ENCODE data around the gene FMN2. TPM values are rescaled to one million over a fixed set of nuclear protein-coding genes. Genes with fewer than 3 reads are reported as not detected.
"Not testable (repeated sequence)": the region's sequence is repeated elsewhere in the genome, so short reads cannot be mapped to it uniquely, and the experiment has no call there.

Gene FMN2
- total RNA-seq, 1 donor from 2014 or later = not detected

- intact Hi-C loops (cut with micrococcal nuclease) = no loop called here
Observed at GRCh38 chr1:240308096-240308495, 216.4 kb downstream of the FMN2 start.

- intact Hi-C loops (cut with micrococcal nuclease) = no loop called here
Observed at GRCh38 chr1:240309769-240310168, 218.1 kb downstream of the FMN2 start.

- intact Hi-C loops (cut with micrococcal nuclease) = no loop called here
Observed at GRCh38 chr1:240310226-240310925, 218.7 kb downstream of the FMN2 start.

DNA sequence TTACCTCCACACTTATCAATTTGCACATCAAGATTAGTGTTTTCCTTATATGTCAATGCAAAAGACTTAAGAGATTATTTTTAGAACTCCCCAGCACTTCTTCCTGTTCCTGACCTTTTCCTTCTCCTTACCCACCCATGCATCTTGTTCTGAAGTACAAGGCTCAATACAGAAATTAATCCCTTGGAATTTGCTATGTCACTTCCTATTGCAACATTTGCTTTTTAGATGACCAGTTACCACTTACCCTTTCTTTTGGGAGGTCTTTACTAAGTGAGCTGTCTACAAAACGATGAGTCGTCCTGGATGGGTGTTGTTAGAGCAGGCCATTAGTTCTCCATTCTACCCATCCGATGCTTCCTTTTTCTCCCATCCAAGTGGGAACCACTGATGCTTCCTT is 221.2 kb downstream of the FMN2 start:
- intact Hi-C loops (cut with micrococcal nuclease) = no loop called here

- intact Hi-C loops (cut with micrococcal nuclease) = no loop called here
Observed at GRCh38 chr1:240314845-240315801, 223.4 kb downstream of the FMN2 start.

- intact Hi-C loops (cut with micrococcal nuclease) = no loop called here
Observed at GRCh38 chr1:240319998-240320397, 228.3 kb downstream of the FMN2 start.

DNA sequence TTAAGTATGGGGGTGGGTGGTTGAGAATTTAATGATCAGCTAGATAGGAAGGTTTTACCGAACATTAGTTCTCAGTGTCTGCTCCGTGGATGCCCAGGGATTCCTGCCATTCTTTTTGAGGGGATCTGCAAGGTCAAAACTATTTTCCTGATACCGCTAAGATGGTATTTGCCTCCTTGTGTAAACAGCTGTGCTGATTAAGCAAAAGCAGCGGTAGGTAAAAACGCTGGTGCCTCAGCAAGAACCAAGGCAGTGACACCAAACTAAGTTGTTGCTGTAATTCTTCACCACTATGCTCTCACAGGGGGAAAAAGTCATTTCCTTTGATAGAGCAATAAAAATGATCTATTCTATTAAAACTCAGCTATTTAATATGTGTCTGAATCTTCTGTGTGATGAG is 229.0 kb downstream of the FMN2 start:
- intact Hi-C loops (cut with micrococcal nuclease) = no loop called here

DNA sequence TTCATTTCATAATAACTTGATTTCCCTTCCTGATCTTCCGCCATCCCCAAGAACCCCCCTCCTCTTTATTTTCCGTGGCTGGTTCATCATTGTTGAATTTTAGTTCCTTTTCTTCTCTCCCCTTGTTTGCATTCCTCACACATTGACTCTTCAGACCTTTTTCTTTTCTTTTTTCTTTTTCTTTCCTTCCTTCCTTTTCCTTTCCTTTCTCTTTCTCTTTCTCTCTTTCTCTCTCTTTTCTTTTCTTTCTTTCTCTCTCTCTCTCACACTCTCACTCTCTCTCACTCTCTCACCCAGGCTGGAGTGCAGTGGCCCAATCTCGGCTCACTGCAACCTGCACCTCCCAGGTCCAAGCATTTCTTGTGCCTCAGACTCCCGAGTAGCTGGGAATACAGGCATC is 231.3 kb downstream of the FMN2 start:
- intact Hi-C loops (cut with micrococcal nuclease) = no loop called here

DNA sequence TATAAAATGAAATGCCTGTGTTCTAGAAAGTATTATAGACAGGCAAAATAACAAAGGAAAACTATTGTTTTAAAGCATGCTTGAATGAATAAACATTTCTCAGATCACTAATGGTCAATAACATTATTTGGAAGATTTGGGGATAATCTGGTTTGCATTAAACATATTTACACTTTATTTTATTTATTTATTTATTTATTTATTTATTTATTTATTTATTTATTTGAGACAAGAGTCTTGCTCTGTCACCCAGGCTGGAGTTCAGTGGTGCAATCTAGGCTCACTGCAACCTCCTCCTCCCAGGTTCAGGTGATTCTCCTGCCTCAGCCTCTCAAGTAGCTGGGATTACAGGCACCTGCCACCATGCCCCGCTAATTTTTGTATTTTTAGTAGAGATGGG is 236.7 kb downstream of the FMN2 start:
- intact Hi-C loops (cut with micrococcal nuclease) = not testable (repeated sequence)

DNA sequence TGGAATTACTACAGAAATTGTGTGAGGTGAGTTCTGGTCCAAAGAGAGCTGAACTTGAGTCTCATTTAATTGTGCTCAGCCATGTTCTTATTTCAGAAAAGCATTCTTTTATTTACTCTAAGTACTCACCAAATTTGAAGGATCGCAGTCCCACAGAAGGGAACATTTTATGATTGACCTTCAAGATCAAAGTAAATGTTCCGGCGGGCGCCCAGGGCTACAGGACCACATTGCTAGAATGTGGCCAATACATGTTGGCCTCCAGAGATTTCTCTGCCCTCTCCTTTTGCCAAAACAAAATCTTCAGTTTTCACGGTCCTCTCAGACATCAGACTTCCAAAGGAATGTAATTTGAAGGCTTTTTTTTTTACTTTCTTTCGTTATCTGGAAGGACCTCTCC is 237.8 kb downstream of the FMN2 start:
- intact Hi-C loops (cut with micrococcal nuclease) = no loop called here

DNA sequence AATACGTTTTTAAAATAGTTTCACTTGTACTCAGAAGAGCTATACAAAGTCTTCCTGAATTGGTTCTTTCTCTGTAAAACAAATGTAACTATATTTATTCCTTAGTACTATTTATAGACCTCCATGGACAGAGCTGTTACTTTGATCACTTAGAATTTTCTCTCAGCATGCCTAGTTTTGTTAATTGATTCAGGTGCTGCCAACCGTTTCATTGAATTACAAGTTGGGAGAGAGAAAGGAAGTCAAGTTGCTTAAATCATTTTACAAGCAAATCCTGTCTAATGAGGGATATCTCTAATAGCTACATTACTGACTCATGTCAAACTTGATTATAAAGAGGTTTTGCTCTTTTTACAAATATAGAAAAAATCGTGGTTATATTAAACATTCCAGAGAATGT is 241.0 kb downstream of the FMN2 start:
- intact Hi-C loops (cut with micrococcal nuclease) = no loop called here

- intact Hi-C loops (cut with micrococcal nuclease) = no loop called here
Observed at GRCh38 chr1:240337781-240338180, 246.1 kb downstream of the FMN2 start.

DNA sequence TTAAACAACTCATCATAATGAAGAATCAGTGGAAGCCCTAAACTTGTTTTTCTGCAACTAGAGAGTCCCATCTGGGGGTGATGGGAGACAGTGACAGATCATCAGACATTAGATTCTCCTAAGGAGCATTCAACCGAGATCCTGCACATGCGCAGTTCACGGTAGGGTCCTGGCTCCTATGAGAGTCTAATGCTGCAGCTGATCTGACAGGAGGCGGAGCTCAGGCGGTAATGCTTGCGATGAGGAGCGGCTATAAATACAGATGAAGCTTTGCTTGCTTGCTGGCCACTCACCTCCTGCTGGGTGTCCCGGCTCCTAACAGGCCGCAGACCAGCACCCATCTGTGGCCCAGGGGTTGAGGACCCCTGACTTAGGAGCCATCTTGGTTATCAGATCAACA is 247.2 kb downstream of the FMN2 start:
- intact Hi-C loops (cut with micrococcal nuclease) = no loop called here

GRCh38 chr1:240341365-240342250 is 249.9 kb downstream of the FMN2 start:
- intact Hi-C loops (cut with micrococcal nuclease) = no loop called here

GRCh38 chr1:240342251-240342625 is 250.6 kb downstream of the FMN2 start:
- intact Hi-C loops (cut with micrococcal nuclease) = no loop called here

- intact Hi-C loops (cut with micrococcal nuclease) = no loop called here
Observed at GRCh38 chr1:240343045-240343444, 251.4 kb downstream of the FMN2 start.

GRCh38 chr1:240343966-240344365 is 252.3 kb downstream of the FMN2 start:
- intact Hi-C loops (cut with micrococcal nuclease) = no loop called here

- intact Hi-C loops (cut with micrococcal nuclease) = no loop called here
Observed at GRCh38 chr1:240344918-240345317, 253.2 kb downstream of the FMN2 start.

- intact Hi-C loops (cut with micrococcal nuclease) = loop anchor here (10.0 kb wide), 1 partner anchor 595 kb away; no protein-coding TSS in a partner anchor
Observed at GRCh38 chr1:240349695-240350094, 258.0 kb downstream of the FMN2 start.

- intact Hi-C loops (cut with micrococcal nuclease) = loop anchor here (10.0 kb wide), 1 partner anchor 596 kb away; no protein-coding TSS in a partner anchor
Observed at GRCh38 chr1:240350910-240351331, 259.2 kb downstream of the FMN2 start.

- intact Hi-C loops (cut with micrococcal nuclease) = loop anchor here (10.0 kb wide), 1 partner anchor 597 kb away; no protein-coding TSS in a partner anchor
Observed at GRCh38 chr1:240351690-240352089, 260.0 kb downstream of the FMN2 start.
